Measurements from ENCODE around the gene KLF3.

GRCh38 chr4:38666766-38667084 lies 2.7 kb downstream of the KLF3 start:
- no peak for TF ChIP-seq CTCF (IDR thresholded peaks at IDR 0.05)
- TF ChIP-seq POLR2AphosphoS5 (IDR thresholded peaks at IDR 0.05; ENCODE audit: low read depth, low read length), result no peak
- TF ChIP-seq, protein P1, sequence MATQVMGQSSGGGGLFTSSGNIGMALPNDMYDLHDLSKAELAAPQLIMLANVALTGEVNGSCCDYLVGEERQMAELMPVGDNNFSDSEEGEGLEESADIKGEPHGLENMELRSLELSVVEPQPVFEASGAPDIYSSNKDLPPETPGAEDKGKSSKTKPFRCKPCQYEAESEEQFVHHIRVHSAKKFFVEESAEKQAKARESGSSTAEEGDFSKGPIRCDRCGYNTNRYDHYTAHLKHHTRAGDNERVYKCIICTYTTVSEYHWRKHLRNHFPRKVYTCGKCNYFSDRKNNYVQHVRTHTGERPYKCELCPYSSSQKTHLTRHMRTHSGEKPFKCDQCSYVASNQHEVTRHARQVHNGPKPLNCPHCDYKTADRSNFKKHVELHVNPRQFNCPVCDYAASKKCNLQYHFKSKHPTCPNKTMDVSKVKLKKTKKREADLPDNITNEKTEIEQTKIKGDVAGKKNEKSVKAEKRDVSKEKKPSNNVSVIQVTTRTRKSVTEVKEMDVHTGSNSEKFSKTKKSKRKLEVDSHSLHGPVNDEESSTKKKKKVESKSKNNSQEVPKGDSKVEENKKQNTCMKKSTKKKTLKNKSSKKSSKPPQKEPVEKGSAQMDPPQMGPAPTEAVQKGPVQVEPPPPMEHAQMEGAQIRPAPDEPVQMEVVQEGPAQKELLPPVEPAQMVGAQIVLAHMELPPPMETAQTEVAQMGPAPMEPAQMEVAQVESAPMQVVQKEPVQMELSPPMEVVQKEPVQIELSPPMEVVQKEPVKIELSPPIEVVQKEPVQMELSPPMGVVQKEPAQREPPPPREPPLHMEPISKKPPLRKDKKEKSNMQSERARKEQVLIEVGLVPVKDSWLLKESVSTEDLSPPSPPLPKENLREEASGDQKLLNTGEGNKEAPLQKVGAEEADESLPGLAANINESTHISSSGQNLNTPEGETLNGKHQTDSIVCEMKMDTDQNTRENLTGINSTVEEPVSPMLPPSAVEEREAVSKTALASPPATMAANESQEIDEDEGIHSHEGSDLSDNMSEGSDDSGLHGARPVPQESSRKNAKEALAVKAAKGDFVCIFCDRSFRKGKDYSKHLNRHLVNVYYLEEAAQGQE (IDR thresholded peaks at IDR 0.05; ENCODE audit: insufficient read depth in 1 of 2, low read depth in 2 of 2, low read length in 1 of 2), result no peak
